GDM1 (cell line): ENCODE results near the gene SNAI1.
"Not testable (repeated sequence)": the region's sequence is repeated elsewhere in the genome, so short reads cannot be mapped to it uniquely, and the experiment has no call there.

Source experiments
- DNase-seq: peaks from one replicate; lab custom pipeline; 2025; lab: John Stamatoyannopoulos, UW

Gene SNAI1

GRCh38 chr20:49982346-49983122 lies at the start of gene SNAI1:
TSS of gene SNAI1 (plus strand) at chr20:49982980. CDS start at chr20:49983060, 80 bp downstream.
- peak; percentile 72 for DNase-seq

DNA sequence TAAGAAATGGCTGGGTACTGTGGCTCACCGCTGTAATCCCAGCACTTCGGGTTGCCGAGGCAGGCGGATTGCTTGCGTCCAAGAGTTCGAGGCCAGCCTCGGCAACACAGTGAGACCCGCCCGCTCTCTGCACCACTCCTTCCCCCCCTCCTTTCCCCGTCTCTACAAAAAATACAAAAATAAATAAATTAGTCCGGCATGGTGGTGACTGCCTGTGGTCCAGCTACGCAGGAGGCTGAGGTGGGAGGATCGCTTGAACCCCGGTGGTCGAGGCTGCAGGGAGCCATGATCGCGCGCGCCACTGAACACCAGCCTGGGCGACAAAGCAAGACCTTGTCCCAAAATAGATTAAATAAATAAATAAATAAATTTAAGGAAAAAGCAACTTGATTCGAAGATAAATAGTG lies 47.0 kb upstream of the SNAI1 start:
- DNase-seq: no peak

DNA sequence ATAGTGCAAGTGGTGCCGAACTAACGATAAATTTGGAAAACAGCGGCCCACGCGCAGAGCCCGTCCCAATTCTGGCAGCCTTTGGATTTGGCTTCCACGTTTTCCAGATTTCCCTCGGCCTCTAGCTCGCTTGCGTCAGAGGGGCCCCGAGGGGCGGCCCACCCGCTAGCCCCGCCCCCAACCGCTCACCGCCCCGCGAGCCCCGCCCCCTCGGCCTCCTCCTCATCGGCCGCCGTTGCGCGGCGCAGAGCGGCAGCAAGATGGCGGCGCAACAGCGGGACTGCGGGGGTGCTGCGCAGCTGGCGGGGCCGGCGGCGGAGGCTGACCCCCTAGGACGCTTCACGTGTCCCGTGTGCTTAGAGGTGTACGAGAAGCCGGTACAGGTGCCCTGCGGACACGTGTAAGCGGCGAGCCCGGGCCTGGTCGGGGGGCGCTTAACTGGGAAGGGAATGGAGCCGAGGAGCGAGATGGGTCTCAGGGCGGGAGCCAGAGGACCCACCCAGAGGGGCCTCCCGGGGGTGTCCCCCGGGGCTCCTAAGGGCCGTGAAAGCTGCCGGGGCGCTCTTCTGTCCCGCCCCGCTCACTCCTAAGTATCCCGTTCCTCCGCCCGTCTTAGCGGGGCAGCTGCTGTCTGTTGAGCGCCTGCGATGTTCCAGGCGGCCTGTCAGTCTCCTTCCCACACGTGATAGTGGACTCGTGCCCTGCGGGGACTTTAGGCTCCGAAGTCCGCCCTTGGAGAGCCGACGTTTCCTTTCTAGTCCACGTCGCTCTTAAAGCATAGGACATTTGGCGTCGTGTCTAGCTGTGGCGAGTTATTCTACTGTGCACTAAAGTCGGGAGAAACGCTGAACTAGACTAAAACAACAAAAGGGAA lies 46.4 kb upstream of the SNAI1 start, which contains the start of gene RNF114:
TSS of gene RNF114 (plus strand) at position 245 of the 874 bp plus-strand sequence. CDS start at position 261, 16 bp downstream.
- DNase-seq: peak; percentile 86

GRCh38 chr20:49937027-49937929 lies 45.5 kb upstream of the SNAI1 start:
- DNase-seq: peak; percentile 15

DNA sequence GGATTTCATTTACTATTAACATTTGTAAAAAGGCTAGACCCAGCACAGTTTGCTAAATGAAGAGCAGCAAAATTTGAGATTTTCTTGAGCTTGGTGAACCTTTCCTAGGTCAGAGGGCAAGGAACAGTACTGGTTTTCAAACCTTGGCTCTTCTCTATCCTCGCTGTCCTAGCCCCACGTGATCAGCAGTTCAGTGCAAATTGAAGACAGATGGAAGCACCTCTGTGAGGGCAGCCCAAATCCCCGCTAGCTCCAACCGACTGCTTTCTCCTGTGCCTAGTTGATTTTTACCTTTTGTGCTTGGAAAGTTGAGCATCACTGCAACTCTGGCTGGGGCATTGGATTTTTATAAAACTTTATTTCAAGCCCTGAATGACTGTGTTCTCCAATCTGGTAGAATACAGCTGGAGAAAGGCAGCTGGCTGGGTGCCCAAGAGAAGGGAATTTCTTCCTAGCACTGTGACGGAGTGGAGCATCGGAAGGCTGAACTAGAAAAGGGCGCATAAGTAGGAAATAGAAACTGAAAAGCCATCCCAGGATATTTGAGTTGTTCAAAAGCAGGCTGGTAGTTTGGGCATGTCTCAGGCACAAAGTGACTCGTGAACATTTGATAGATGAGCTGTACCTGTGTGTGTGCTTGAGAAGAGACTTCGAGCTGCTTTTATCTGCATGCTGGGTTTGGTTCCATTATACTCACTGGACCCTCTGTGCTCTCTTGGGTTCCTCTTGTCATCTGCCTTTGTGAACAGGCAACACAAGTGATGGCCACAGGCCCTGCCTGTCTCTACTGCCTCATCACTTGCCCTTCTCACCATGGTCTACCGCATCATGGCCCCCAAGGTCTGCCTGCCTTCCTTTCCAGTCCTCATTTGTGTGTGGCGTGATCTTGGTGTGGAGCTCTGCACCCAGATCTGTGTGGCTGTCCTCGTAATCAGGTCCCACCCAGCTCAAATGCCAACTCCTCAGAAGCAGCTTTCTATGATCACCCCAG lies 44.3 kb upstream of the SNAI1 start:
- DNase-seq: no peak

GRCh38 chr20:49941456-49941855 lies 41.3 kb upstream of the SNAI1 start:
- DNase-seq: no peak

- DNase-seq: no peak
Measured at GRCh38 chr20:49942303-49942702, 40.5 kb upstream of the SNAI1 start.

- DNase-seq: no peak
Measured at GRCh38 chr20:49942942-49943341, 39.8 kb upstream of the SNAI1 start.

DNA sequence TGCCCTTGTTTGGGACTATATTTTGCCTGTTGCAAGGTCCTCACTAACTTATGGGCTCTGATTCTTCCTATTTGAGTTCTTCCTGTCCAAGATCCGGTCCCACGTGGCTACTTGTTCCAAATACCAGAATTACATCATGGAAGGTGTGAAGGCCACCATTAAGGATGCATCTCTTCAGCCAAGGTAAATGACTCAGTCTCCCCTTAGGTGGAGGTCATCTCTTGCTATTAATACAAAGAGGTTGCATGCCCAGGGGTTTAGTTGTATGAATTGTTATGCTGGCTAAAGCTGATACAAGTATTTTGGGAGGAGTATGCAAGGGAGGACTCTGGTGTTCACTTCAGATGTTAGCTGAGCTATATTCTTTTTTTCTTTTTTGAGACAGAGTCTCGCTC lies 37.5 kb upstream of the SNAI1 start:
- no peak for DNase-seq

DNA sequence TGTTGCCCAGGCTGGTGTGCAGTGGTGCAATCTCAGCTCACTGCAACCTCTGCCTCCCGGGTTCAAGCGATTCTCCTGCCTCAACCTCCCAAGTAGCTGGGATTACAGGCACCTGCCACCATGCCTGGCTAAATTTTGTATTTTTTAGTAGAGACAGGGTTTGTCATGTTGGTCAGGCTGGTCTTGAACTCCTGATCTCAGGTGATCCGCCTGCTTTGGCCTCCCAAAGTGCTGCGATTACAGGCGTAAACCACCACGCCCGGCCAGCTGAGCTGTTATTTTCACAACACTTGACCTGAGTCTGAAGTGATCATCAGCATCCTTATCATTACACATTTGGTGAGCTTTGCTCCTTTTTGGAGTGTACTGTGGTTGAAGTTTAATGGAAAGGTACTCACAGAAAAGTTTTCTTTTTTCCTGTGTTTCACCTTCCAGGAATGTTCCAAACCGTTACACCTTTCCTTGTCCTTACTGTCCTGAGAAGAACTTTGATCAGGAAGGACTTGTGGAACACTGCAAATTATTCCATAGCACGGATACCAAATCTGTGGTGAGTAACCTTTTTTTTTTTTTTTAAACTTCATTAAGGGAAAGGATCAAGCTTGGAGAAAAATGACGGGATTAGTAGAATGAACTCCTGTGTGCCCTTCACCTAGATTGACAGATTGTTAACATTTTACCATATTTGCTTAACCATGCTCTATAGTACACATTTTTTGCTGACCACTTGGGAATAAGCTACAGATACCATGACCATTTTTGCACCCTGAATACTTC lies 36.9 kb upstream of the SNAI1 start:
- DNase-seq: no peak

- DNase-seq: no peak
Measured at GRCh38 chr20:49948178-49948577, 34.6 kb upstream of the SNAI1 start.

GRCh38 chr20:49948809-49949507 lies 33.8 kb upstream of the SNAI1 start:
- DNase-seq: no peak

- DNase-seq: no peak
Measured at GRCh38 chr20:49951151-49951550, 31.6 kb upstream of the SNAI1 start.

- DNase-seq: no peak
Measured at GRCh38 chr20:49955167-49955566, 27.6 kb upstream of the SNAI1 start.

DNA sequence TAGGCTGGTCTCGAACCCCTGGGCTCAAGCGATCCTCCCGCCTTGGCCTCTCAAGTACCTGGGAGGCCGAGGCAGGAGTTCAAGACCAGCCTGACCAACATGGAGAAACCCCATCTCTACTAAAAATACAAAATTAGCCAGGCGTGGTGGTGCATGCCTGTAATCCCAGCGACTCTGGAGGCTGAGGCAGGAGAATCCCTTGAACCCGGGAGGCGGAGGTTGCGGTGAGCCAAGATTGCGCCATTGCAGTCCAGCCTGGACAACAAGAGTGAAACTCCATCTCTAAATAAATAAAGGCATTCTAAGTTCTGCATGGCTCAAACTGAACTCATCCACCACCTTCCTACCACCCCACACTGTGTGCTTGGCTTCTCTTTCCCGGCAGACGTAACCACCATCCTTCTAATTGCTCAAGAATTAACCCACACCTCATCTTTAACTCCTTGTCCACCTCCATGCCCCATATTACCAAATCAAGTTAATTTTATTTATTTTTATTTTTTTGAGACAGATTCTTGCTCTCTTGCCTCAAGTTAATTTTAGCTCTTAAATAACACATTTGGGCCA lies 26.9 kb upstream of the SNAI1 start:
- not testable (repeated sequence) for DNase-seq

- DNase-seq: no peak
Measured at GRCh38 chr20:49956689-49957088, 26.1 kb upstream of the SNAI1 start.

- not testable (repeated sequence) for DNase-seq
Measured at GRCh38 chr20:49957089-49957938, 25.5 kb upstream of the SNAI1 start.

DNA sequence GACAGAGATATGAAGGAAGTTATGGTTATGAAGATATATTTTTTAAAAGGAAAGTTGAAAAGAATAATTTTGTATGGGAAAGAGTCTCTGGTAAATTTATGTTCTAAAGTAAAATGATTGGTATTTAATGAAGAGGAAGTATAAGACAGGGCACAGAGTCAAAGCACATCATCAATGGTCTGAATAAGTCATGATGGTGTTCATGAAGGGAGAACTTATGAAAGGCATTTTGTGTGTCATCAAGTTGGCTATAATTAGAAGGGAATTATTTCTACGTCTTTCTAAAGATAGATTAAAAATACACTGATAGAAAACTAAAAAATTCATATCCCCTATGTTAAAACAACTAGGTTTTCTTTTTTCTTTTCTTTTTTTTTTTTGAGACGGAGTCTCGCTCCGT lies 21.4 kb upstream of the SNAI1 start:
- DNase-seq: no peak
